GM12891 (cell line): ENCODE measurements around the gene SLC5A11.

Experiments used
- POLR2A ChIP-seq: IDR thresholded peaks from 2 replicates; pipeline ENCODE4 v1.6.1; 2011; ENCODE audit warnings: low read depth, low read length, control low read depth
- POLR2AphosphoS5 ChIP-seq: IDR thresholded peaks from 2 replicates; pipeline ENCODE4 v1.6.1; 2011; ENCODE audit warnings: low read depth, low read length, control low read depth
- TAF1 ChIP-seq: IDR thresholded peaks from 2 replicates; pipeline ENCODE4 v1.6.1; 2011; ENCODE audit warnings: low read depth, low read length, control low read depth

- no peak; the same call in 1 of the 2 replicates for TF ChIP-seq POLR2A
- TF ChIP-seq POLR2AphosphoS5 = no peak
- TF ChIP-seq TAF1 = no peak
Measured at GRCh38 chr16:24915576-24915975, 69.8 kb downstream of the SLC5A11 start.
